HG03280 (cell line): ENCODE results near the gene PCBP2.
A peak's percentile ranks its signal among the peaks of the same experiment; 100 is the strongest.
"Not testable (repeated sequence)": the region's sequence is repeated elsewhere in the genome, so short reads cannot be mapped to it uniquely, and the experiment has no call there.

Experiments
- ATAC-seq: cut with Tn5 transposase; IDR thresholded peaks from one replicate; pipeline ENCODE4 v1.9.1; 2021; ENCODE audit warnings: mild to moderate bottlenecking, moderate library complexity; ENCODE audit not compliant: unreplicated experiment

PCBP2 gene

DNA sequence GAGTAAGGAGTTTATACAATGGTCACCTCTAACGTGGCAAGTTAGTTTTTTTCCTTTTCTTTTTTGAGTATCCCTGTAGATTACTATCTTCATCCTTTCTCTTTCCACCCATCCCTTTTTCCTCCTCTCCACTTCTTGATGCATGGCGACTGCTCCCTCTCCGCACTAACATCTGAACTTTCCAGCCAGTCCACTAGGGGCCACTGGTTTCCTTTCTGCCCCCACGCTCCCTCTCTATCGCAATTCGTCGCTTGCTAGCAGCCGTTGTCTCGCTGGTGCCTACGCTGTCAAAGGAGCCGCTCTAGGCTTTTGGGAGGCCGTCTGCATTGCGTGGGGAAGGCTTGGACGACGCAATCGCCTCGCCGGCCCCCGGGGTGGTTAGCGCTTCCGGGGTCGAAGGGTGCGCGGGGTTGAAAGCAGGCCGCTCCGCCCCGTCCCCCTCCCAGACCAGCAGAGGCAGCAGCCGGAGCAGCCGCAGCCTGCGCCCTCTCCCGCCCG lies at the start of gene PCBP2:
Gene PCBP2, plus strand, starts transcription at position 442 of the 498 bp plus-strand sequence. CDS start 2,699 bp downstream, outside the sequence.
- ATAC-seq: peak; percentile 96

DNA sequence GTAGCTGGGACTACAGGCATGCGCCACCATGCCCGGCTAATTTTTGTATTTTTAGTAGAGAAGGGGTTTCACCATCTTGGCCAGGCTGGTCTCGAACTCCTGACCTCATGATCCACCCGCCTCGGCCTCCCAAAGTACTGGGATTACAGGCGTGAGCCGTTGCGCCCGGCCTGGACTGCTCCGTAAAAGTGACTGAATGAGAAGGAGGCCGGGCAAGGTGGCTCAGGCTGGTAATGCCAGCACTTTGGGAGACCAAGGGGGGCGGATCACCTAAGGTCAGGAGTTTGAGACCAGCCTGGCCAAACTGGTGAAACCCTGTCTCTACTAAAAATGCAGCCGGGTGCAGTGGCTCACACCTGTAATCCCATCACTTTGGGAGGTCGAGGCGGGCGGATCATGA lies 49.6 kb upstream of the PCBP2 start:
- not testable (repeated sequence) for ATAC-seq

DNA sequence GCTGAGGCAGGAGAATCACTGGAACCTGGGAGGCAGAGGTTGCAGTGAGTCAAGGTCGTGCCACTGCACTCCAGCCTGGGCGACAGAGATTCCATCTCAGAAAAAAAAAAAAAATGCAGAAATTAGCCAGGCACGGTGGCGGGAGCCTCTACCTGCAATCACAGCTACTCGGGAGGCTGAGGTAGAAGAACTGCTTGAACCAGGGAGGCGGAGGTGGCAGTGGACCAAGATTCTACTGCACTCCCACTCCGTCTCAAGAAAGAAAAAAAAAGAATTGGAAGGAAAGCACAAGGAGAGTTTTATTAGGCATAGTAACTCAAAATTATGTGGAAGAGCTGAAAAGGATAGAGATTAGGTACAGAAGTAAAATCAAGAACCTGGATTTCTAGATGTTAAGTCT lies 49.0 kb upstream of the PCBP2 start:
- ATAC-seq: no peak

DNA sequence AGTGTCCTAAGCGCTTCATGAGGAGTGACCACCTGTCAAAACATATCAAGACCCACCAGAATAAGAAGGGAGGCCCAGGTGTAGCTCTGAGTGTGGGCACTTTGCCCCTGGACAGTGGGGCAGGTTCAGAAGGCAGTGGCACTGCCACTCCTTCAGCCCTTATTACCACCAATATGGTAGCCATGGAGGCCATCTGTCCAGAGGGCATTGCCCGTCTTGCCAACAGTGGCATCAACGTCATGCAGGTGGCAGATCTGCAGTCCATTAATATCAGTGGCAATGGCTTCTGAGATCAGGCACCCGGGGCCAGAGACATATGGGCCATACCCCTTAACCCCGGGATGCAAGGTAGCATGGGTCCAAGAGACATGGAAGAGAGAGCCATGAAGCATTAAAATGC lies 41.0 kb upstream of the PCBP2 start:
- ATAC-seq: no peak

DNA sequence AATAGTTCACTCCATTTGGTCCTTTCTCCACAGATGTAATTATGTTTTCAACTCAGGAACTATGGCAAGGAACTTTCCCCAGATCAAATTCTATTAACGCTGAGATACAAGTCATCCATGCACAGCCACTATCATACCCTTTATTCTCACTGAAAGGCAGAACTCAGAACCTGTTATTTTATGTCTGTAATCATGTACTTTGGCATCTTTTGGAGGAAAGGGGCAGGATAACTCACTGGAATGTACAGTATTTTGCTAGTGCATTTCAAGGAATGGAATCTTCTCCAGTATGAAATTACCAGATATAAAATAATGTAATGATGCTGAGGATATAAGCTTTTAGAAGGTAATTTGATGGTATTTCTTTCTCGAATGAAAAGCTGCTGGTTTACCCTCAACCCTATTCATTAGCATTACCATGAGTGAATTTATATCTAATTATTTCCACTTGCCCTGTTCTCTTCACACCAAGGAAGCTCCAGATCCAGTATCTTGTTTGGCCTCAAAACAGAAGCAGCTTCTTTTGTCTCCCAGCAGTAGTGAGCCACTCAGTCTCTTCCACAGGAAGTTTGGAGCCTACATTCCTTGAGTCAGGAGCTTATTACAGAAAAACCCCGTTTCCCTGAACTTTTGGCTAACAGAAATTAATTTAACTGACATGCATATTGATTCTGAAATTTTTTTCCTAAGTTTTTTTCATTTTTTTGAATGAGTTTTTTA lies 38.3 kb upstream of the PCBP2 start:
- no peak for ATAC-seq

DNA sequence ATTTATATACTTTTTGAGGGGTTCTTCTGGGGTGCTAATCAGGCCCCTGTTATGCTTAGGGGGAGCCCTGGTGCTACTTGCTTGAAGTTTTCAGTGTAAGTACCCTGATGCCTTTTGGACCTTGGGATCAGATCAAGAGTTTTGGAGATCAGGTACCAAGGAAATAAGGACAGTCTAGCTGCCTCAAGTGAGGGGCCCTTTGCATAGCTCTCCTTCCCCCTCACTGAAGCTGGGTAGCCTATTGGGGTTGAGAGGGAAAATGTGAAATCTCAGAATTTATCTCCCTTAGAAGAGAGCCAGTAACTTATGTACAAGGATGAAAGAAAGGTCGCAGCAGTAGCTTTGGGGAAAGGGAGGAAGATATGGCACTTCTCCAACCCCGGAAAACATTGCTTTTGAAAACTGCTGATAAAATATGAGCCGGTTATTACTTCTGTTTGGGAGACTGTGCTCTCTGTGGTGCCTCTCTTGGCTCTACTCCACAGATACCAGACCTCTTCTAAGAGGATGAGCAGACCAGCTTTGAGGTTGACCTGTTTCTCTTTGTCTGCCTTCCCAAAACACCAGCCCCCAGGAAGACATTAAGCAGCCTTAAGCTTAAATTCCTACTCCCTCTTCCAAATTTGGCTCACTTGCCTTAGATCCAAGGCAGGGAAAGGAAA lies 37.0 kb upstream of the PCBP2 start:
- no peak for ATAC-seq

DNA sequence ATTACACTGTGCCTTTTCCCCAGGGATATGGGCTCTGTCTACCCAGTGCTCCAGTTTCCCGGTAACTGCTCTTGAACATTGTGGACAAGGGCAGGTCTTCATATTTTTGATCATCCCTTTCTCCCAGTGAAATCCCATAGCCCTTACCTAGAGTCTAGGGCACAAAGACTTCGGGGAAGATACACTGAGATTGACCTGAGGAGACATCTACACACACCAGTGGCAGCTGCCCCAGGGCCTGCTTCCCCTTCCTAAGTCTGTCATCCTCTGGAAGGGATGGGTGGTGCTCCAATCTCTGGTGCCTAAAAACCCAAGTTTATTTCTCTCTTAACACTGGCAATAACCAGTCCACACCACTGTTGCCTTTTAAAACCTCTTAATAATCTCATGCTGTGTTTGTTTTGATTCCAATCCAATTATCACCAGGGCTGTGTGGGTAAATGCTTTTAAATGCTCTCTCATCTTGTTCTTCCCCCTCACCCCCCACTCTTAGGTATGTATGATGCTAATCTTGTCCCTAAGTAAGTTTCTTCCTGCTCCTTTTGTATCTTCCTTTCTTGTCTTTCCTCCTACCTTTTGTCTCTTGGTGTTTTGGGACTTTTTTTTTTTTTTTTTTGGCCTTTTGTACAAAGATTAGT lies 36.0 kb upstream of the PCBP2 start:
- ATAC-seq: not testable (repeated sequence)

DNA sequence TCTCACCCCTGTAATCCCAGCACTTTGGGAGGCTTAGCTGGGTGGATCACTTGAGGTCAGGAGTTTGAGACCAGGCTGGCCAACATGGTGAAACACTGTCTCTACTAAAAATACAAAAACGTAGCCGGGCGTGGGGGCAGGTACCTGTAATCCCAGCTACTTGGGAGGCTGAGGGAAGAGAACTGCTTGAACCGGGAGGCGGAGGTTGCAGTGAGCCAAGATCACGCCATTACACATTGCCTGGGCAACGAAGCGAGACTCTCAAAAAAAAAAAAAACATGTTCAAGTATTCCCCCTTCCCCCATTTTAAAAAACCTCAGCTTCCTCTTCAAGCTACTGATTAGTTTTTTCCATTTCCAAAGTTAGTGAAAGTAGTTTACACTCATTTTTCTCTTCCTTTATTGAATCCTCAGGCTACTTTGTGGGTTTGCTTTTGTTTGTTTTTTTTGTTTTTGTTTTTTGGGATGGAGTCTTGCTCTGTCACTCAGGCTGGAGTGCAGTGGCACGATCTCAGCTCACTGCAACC lies 34.5 kb upstream of the PCBP2 start:
- not testable (repeated sequence) for ATAC-seq

DNA sequence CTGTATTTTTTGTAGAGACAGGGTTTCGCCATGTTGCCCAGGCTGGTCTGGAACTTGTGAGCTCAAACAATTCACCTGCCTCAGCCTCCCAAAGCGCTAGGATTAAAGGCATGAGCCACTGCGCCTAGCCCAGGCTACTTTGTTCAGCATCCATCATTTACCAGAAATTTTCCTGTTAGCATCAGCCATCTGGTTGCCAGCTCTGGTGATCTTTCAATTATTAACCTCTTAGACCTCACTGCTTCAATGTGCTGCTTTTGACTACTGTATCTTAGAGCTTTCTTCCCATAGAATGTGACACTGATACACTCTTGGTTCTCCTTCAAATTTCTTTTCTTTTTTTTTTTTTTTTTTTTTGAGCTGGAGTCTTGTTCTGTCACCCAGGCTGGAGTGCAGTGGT lies 33.7 kb upstream of the PCBP2 start:
- no peak for ATAC-seq

DNA sequence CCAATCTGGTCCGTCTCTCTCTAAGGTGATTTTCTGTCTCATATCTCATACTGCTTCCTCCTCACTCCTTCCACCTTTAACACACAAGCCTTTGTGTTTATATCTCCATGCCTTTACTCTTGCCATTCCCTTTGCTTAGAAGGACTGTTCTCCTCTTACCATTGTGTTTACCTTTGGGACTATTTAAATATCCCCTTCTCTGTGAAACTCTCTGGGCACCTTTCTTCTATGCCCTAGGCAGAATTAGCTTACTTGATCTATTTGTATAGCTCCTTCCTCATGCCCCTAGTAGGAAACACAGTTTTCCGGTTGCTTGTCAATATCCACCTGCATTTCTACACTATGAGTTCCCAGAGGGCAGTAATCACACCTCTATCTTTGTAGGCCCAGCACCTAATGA lies 32.1 kb upstream of the PCBP2 start:
- no peak for ATAC-seq

DNA sequence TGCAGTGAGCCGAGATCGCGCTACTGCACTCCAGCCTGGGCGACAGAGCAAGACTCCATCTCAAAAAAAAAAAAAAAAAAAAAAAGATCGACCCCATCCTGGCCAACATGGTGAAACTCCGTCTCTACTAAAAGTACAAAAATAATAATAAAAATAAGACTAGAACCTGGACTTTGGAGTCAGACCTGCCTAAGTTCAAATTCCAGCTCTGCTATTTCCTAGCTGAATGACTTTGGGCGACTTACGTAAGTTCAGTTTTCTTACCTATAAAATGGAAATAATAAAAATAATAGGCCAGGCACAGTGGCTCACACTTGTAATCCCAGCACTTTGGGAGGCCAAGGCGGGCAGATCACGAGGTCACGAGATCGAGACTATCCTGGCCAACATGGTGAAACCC lies 29.7 kb upstream of the PCBP2 start:
- not testable (repeated sequence) for ATAC-seq

DNA sequence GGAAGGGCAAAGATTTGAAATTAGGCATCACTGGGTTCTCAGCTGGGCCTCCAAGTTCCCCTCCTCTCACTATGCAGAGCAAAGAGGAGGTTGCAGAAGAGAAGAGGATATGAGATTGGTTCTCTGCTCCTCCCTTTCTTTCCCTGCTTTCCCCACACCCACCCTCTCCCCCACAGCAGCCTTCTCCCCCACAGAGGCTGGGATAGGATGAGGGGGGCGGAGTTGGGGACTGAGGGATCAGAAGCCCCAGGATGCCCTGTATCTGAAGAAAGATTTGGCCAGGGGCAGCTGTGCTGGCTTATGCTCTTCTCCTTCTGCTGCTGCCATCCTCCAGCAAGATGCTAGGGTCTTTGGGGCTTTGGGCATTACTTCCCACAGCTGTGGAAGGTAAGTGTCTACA lies 28.3 kb upstream of the PCBP2 start, which contains the start of gene AMHR2:
Gene AMHR2, plus strand, starts transcription at position 259 of the 400 bp plus-strand sequence. Its CDS starts 80 bp downstream, at position 339.
- no peak for ATAC-seq

DNA sequence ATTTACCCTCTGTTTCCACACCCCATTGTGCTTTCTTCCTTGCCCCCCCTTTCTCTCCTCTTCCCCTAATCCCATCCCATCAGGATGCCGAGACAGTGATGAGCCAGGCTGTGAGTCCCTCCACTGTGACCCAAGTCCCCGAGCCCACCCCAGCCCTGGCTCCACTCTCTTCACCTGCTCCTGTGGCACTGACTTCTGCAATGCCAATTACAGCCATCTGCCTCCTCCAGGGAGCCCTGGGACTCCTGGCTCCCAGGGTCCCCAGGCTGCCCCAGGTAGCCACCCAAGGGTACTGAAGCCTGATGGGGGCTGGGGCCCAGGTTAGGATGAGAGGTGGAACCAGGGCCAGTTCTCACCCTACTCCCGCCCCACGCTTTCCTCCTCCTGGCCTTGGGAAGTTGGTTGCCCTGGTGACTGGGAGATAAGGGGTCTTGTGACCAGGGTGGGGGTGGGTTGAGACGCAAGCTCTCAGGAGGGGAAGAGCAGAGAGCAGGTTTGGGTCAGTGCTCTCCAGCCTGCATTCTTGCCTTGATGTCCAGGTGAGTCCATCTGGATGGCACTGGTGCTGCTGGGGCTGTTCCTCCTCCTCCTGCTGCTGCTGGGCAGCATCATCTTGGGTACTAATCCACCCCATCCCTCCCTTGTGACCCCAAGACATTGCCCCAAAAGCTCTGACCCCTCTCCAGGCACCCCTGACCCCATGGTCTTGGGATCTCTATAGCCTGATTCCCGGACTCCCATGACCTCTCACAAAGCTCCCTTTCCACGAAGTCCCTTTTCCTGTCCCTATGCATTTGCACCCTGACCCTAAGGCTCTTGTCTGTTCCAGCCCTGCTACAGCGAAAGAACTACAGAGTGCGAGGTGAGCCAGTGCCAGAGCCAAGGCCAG lies 27.0 kb upstream of the PCBP2 start:
- ATAC-seq: no peak

DNA sequence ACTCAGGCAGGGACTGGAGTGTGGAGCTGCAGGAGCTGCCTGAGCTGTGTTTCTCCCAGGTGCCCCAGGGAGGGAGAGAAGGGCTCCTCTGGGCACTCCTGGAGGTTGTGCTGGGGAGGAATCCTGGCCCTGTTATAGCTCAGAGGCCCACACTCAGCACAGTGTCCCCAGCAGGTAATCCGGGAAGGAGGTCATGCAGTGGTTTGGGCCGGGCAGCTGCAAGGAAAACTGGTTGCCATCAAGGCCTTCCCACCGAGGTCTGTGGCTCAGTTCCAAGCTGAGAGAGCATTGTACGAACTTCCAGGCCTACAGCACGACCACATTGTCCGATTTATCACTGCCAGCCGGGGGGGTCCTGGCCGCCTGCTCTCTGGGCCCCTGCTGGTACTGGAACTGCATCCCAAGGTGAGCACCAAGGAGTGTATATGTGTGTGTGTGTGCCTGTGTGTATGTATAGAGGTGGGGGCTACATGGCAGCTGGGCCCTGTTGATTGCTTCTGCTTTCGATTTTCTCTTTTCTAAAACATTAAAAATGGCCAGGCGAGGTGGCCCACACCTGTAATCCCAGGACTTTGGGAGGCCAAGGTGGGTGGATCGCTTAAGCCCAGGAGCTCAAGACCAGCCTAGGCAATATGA lies 26.3 kb upstream of the PCBP2 start:
- no peak for ATAC-seq

DNA sequence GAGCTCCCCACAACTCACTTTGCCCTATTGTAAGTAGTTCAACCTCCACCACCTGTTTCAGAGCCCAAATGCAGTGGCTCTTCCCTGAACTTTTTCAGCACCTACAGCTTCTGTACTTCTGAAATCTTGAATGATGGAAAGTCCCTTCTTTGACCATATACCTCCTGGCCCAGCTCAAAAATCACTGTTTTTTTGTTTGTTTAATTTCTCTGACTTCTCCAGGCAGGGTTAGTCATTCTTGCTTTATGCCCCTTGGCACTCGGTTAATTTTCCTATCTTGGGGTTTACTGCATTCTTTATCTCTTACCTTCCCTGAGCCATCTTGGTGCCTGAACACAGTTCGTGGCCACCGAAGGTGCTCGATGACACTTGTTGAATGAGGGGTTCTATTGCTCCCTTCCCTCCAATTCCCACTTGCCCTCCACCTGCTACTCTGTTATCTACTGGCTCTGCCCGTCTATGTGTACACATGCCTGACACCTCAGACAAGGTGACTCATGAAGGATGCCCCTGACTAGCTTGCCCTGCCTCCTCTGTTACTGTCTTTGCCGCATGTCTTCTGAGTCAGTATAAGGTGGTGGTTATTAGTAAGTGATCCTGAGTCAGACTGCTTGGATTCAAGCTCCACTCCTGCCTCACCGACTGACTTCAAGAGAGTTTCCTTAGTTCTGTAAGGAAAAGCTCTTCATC lies 23.9 kb upstream of the PCBP2 start:
- ATAC-seq: no peak

DNA sequence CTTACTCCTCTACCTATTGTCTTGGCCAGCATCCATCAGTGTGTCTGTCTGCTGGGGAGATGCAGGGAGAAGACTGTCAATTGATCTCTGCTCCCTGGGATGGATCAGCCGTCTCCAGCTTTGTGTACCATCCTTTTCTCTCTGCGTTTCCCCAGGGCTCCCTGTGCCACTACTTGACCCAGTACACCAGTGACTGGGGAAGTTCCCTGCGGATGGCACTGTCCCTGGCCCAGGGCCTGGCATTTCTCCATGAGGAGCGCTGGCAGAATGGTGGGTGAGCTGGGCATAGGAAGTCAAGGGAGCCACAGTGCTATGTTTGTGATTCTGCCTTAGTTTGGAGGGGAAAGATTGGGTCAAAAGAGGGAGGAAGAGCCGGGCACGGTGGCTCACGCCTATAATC lies 23.2 kb upstream of the PCBP2 start:
- ATAC-seq: no peak

DNA sequence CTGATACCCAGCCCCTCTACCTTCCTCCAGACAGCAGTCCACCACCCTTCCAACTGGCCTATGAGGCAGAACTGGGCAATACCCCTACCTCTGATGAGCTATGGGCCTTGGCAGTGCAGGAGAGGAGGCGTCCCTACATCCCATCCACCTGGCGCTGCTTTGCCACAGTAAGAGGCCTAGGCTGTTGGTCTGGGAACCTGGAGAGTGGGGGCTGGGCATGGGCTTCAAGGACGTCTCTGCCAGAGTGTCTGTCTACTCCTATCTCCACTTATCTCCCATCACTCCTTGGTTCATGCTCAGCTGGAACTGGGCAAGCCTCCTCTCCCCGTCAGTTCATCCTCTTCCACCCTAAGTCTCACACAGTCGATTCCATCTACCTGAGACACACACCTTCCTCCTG lies 21.8 kb upstream of the PCBP2 start:
- no peak for ATAC-seq

DNA sequence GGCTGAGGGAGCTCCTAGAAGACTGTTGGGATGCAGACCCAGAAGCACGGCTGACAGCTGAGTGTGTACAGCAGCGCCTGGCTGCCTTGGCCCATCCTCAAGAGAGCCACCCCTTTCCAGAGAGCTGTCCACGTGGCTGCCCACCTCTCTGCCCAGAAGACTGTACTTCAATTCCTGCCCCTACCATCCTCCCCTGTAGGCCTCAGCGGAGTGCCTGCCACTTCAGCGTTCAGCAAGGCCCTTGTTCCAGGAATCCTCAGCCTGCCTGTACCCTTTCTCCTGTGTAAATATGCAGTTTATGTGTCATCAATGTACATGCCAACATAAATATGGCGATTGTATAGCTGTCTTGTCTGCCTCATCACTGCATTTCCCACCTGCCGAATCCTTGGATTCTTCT lies 20.7 kb upstream of the PCBP2 start:
- no peak for ATAC-seq

DNA sequence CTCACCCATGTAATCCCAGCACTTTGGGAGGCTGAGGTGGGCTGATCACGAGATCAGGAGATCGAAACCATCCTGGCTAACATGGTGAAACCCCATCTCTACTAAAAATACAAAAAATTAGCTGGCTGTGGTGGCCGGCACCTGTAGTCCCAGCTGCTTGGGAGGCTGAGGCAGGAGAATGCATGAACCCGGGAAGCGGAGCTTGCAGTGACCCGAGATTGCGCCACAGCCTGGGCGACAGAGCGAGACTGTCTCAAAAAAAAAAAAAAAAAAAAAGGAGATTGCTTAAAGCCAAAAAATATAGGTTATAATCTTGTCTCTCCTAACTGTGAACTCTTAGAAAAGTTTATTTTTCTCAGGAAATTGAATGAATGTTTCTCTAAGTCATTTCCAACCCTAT lies 16.6 kb upstream of the PCBP2 start:
- ATAC-seq: not testable (repeated sequence)
